Mesothelial cell of epicardium (in vitro differentiated cells): ENCODE data around the gene THUMPD1. TPM values are rescaled to one million over a fixed set of nuclear protein-coding genes. Genes with fewer than 3 reads are reported as not detected.

Source experiments
- DNase-seq, 2 experiments: peaks; one replicate each; pipeline ENCODE4 v3.0.0; 2021; ENCODE audit warnings: low spot score in 2 of 2; ENCODE audit not compliant: unreplicated experiment in 2 of 2
- H3K27ac Mint-ChIP-seq: 2 replicates; pipeline ENCODE4 v1.8.0; 2021; ENCODE audit warnings: mixed read lengths
- H3K27me3 Mint-ChIP-seq: 2 replicates; pipeline ENCODE4 v1.8.0; 2021; ENCODE audit warnings: low read depth, mixed read lengths
- H3K36me3 Mint-ChIP-seq: 2 replicates; pipeline ENCODE4 v1.8.0; 2021; ENCODE audit warnings: mixed read lengths
- H3K4me1 Mint-ChIP-seq: 2 replicates; pipeline ENCODE4 v1.8.0; 2021; ENCODE audit warnings: mixed read lengths
- H3K4me3 Mint-ChIP-seq: 2 replicates; pipeline ENCODE4 v1.8.0; 2021; ENCODE audit warnings: mild to moderate bottlenecking, moderate library complexity, mixed read lengths
- H3K9me3 Mint-ChIP-seq: 2 replicates; pipeline ENCODE4 v1.8.0; 2021; ENCODE audit warnings: mixed read lengths
- CTCF ChIP-seq: fragments of 200-600 bp; sonication (generic); IDR thresholded peaks from one replicate; pipeline ENCODE4 v1.5.0; 2021; ENCODE audit warnings: antibody characterized with exemption; ENCODE audit not compliant: unreplicated experiment
- total RNA-seq: library from RNA; stranded (reverse); gene quantifications from 3 replicates; pipeline ENCODE4 v1.2.1, GENCODE V29; 2021

The THUMPD1 gene
- total RNA-seq, 1 donor from 2014 or later, result 35.5 TPM

DNA sequence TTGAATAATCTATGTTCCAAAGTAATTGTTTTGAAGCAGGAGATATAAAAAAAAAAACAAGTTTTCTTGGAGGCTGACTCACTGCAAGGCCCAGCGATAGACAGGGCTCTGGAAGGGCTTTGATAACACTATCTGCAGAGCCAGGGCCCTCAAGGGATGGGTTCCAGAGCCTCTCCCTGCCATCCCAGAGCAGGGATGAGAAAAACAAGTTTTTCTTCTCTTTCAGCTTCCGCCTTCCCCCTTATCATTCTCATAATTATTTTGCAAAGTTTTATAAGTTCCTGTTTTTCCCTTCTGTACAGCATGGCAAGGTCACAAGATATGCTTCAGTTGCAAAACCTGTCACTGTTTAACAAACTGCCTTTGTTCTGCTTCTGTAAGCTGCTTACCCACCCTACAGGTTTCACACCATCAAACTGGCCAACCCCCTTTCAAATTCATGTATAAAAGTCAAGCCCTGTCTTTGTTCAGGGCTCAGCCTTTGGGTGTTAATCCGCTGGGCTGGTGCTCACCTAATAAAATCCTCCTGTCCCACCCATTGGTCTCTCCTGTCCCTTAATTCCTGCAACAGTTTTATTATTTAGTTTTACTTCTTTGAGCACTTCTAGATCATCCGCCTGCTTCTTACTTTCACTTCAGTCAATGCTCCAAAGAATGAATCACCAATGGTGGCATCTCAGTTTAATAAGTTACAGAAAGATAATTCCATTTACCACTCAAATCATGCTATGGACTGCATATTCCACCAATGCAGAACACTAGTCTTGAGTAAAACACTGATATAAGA, 5.6 kb upstream of the THUMPD1 start:
- H3K4me1 Mint-ChIP-seq, result peaks cover 2% of the 10 kb centered on the region
- H3K27me3 Mint-ChIP-seq, result no peaks in the 10 kb centered on the region
- no peak for DNase-seq
- H3K36me3 Mint-ChIP-seq, result peaks cover 15% of the 10 kb centered on the region
- no peak overlapping the region for H3K27ac Mint-ChIP-seq
- H3K4me3 Mint-ChIP-seq, result no peak overlapping the region
- TF ChIP-seq CTCF, result no peak
- H3K9me3 Mint-ChIP-seq, result peaks cover 14% of the 10 kb centered on the region

- TF ChIP-seq CTCF, result no peak
- peaks cover 14% of the 10 kb centered on the region for H3K36me3 Mint-ChIP-seq
- peaks cover 2% of the 10 kb centered on the region for H3K4me1 Mint-ChIP-seq
- no peaks in the 10 kb centered on the region for H3K27me3 Mint-ChIP-seq
- H3K4me3 Mint-ChIP-seq, result no peak overlapping the region
- no peak for DNase-seq
- peaks cover 14% of the 10 kb centered on the region for H3K9me3 Mint-ChIP-seq
- no peak overlapping the region for H3K27ac Mint-ChIP-seq
Observed at GRCh38 chr16:20746461-20746860, 4.8 kb upstream of the THUMPD1 start.

DNA sequence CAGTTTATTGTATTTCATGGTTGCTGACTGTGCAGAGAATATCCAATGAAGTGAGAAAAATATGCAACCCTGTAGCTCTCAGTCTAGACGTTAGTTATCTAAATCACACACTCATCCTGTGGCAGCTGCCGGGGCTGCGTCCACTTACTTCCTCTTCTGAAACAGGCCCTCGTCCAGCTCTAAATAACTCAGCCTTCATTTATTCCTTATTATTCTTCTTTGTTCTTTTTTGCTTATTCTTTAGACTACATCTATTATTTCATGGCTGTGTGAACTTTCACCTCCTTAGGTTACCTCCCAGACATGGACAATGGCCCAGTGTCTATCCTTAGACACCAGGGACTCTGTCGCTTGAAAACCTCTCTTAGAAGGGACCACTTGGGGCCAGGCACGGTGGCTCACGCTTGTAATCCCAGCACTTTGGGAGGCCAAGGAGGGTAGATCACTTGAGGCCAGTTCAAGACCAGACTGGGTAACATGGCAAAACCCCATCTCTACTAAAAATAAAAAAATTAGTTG, 3.4 kb upstream of the THUMPD1 start:
- Mint-ChIP-seq H3K4me3 (no peak overlapping the region), H3K27ac (peak overlapping the region; percentile 52), H3K36me3 (peaks cover 14% of the 10 kb centered on the region), H3K4me1 (peaks cover 9% of the 10 kb centered on the region), H3K9me3 (peaks cover 14% of the 10 kb centered on the region), H3K27me3 (no peaks in the 10 kb centered on the region)
- DNase-seq, result no peak
- no peak for TF ChIP-seq CTCF

- H3K36me3 Mint-ChIP-seq, result peaks cover 17% of the 10 kb centered on the region
- H3K27ac Mint-ChIP-seq, result peak overlapping the region; percentile 37
- H3K4me1 Mint-ChIP-seq, result peaks cover 9% of the 10 kb centered on the region
- peaks cover 14% of the 10 kb centered on the region for H3K9me3 Mint-ChIP-seq
- no peaks in the 10 kb centered on the region for H3K27me3 Mint-ChIP-seq
- TF ChIP-seq CTCF, result no peak
- DNase-seq, result no peak
- no peak overlapping the region for H3K4me3 Mint-ChIP-seq
Observed at GRCh38 chr16:20743591-20743990, 2.0 kb upstream of the THUMPD1 start.

- peak; percentile 74 to 88 for DNase-seq
- no peaks in the 10 kb centered on the region for H3K27me3 Mint-ChIP-seq
- H3K27ac Mint-ChIP-seq, result peak overlapping the region; percentile 98
- peaks cover 13% of the 10 kb centered on the region for H3K4me1 Mint-ChIP-seq
- H3K9me3 Mint-ChIP-seq, result no peaks in the 10 kb centered on the region
- TF ChIP-seq CTCF, result no peak
- peak overlapping the region; percentile 98 for H3K4me3 Mint-ChIP-seq
- H3K36me3 Mint-ChIP-seq, result peaks cover 14% of the 10 kb centered on the region
Observed at GRCh38 chr16:20740901-20741521, 607 bp downstream of the THUMPD1 start.
